Measurements from ENCODE around the gene WRAP73.

- TF ChIP-seq CTCF (IDR thresholded peaks at IDR 0.05) (no peak), POLR2A (IDR thresholded peaks at IDR 0.05) (no peak)
Measured at GRCh38 chr1:3681898-3682806, 32.2 kb upstream of the WRAP73 start.
